ACC112 (cell line): ENCODE data around the gene TMF1.
A peak's percentile ranks its signal among the peaks of the same experiment; 100 is the strongest.

Source experiments
- H2AFZ ChIP-seq: fragments of 200-600 bp; sonication (generic); one replicate; pipeline ENCODE4 v1.6.0; 2017; ENCODE audit warnings: antibody characterized with exemption, low read length; ENCODE audit not compliant: unreplicated experiment
- H3K27ac ChIP-seq: fragments of 200-600 bp; sonication (generic); 2 replicates; pipeline ENCODE4 v1.5.1; 2014; ENCODE audit warnings: low read depth, mild to moderate bottlenecking, antibody characterized with exemption, low read length, moderate library complexity
- H3K27me3 ChIP-seq: fragments of 200-600 bp; sonication (generic); 2 replicates; pipeline ENCODE4 v1.6.1; 2014; ENCODE audit warnings: mild to moderate bottlenecking, antibody characterized with exemption, low read length, moderate library complexity, mixed read lengths; ENCODE audit not compliant: insufficient read depth
- H3K36me3 ChIP-seq: fragments of 200-600 bp; sonication (generic); 2 replicates; pipeline ENCODE4 v1.6.1; 2016; ENCODE audit warnings: mild to moderate bottlenecking, antibody characterized with exemption, low read length, moderate library complexity, mixed read lengths; ENCODE audit not compliant: insufficient read depth
- H3K4me1 ChIP-seq: fragments of 200-600 bp; sonication (generic); one replicate; pipeline ENCODE4 v1.6.1; 2016; ENCODE audit warnings: low read length, mixed read lengths; ENCODE audit not compliant: insufficient read depth, unreplicated experiment, control insufficient read depth
- H3K4me3 ChIP-seq: fragments of 200-600 bp; sonication (generic); 2 replicates; pipeline ENCODE4 v1.5.1; 2014; ENCODE audit warnings: mild to moderate bottlenecking, low read depth, low read length
- H3K79me2 ChIP-seq: fragments of 200-600 bp; sonication (generic); one replicate; pipeline ENCODE4 v1.6.0; 2016; ENCODE audit warnings: low read length; ENCODE audit not compliant: control insufficient read depth, unreplicated experiment, insufficient read depth

The TMF1 gene

GRCh38 chr3:69087030-69087791 lies 35.1 kb upstream of the TMF1 start:
- H3K4me3 ChIP-seq = peak overlapping the region; percentile 95
- peaks cover 10% of the 10 kb centered on the region; the same call in 1 of the 2 replicates for H3K36me3 ChIP-seq

GRCh38 chr3:69085833-69086722 lies 33.9 kb upstream of the TMF1 start:
- H3K4me3 ChIP-seq = peak overlapping the region; percentile 95
- H3K27me3 ChIP-seq = no peaks in the 10 kb centered on the region
- H3K36me3 ChIP-seq = peaks cover 7% of the 10 kb centered on the region; the same call in 1 of the 2 replicates
- H3K4me1 ChIP-seq = peaks cover 62% of the 10 kb centered on the region
- peaks cover 55% of the 10 kb centered on the region for H3K79me2 ChIP-seq
- H3K27ac ChIP-seq = peak overlapping the region; percentile 94
- peak overlapping the region; percentile 89 for H2AFZ ChIP-seq

More at GRCh38 chr3:69087030-69087791, 35.1 kb upstream of the TMF1 start:
- H3K27ac ChIP-seq = peak overlapping the region; percentile 94
- no peaks in the 10 kb centered on the region for H3K27me3 ChIP-seq
- no peak overlapping the region for H2AFZ ChIP-seq
- H3K4me1 ChIP-seq = peaks cover 61% of the 10 kb centered on the region
- peaks cover 66% of the 10 kb centered on the region for H3K79me2 ChIP-seq

GRCh38 chr3:69085168-69085832 lies 33.2 kb upstream of the TMF1 start:
- Histone ChIP-seq H3K4me1 (peaks cover 63% of the 10 kb centered on the region), H3K27ac (peak overlapping the region; percentile 94), H3K4me3 (peak overlapping the region; percentile 95), H3K27me3 (no peaks in the 10 kb centered on the region), H2AFZ (peak overlapping the region; percentile 89), H3K79me2 (peaks cover 48% of the 10 kb centered on the region), H3K36me3 (peaks cover 7% of the 10 kb centered on the region; the same call in 1 of the 2 replicates)

- H3K27me3 ChIP-seq = no peaks in the 10 kb centered on the region
- H3K4me3 ChIP-seq = peak within 1 kb of the TSS; percentile 95
- H3K79me2 ChIP-seq = peaks cover 45% of the 10 kb centered on the region
- H2AFZ ChIP-seq = peak within 1 kb of the TSS; percentile 89
- peak within 1 kb of the TSS; percentile 94 for H3K27ac ChIP-seq
- peaks cover 7% of the 10 kb centered on the region; the same call in 1 of the 2 replicates for H3K36me3 ChIP-seq
- H3K4me1 ChIP-seq = peaks cover 56% of the 10 kb centered on the region
These were observed 32.4 kb upstream of the TMF1 start, which contains the start of gene ARL6IP5 for GRCh38 chr3:69084326-69085167. TSS of gene ARL6IP5 (plus strand) at chr3:69084937. CDS start at chr3:69085048, 111 bp downstream.

GRCh38 chr3:69082805-69083204 lies 30.7 kb upstream of the TMF1 start:
- peaks cover 45% of the 10 kb centered on the region for H3K79me2 ChIP-seq
- no peak overlapping the region for H2AFZ ChIP-seq
- H3K27me3 ChIP-seq = no peaks in the 10 kb centered on the region
- peaks cover 51% of the 10 kb centered on the region for H3K4me1 ChIP-seq
- H3K27ac ChIP-seq = peak overlapping the region; percentile 94
- peak overlapping the region; percentile 95 for H3K4me3 ChIP-seq
- H3K36me3 ChIP-seq = no peaks in the 10 kb centered on the region

GRCh38 chr3:69082361-69082760 lies 30.2 kb upstream of the TMF1 start:
- Histone ChIP-seq H3K27ac (peak overlapping the region; percentile 94), H3K4me3 (peak overlapping the region; percentile 95; the same call in 1 of the 2 replicates), H3K4me1 (peaks cover 50% of the 10 kb centered on the region), H3K36me3 (no peaks in the 10 kb centered on the region), H3K27me3 (no peaks in the 10 kb centered on the region), H2AFZ (no peak overlapping the region), H3K79me2 (peaks cover 45% of the 10 kb centered on the region)

GRCh38 chr3:69081583-69082262 lies 29.6 kb upstream of the TMF1 start:
- H3K27ac ChIP-seq = peak overlapping the region; percentile 94
- peaks cover 45% of the 10 kb centered on the region for H3K79me2 ChIP-seq
- no peaks in the 10 kb centered on the region for H3K36me3 ChIP-seq
- no peak overlapping the region for H3K4me3 ChIP-seq
- no peaks in the 10 kb centered on the region for H3K27me3 ChIP-seq
- H3K4me1 ChIP-seq = peaks cover 45% of the 10 kb centered on the region
- no peak overlapping the region for H2AFZ ChIP-seq

GRCh38 chr3:69080233-69080920 lies 28.2 kb upstream of the TMF1 start, which contains the start of gene UBA3:
TSS of gene UBA3 (minus strand) at chr3:69080365. CDS start at chr3:69080353, 12 bp downstream.
- Histone ChIP-seq H3K27ac (no peak within 1 kb of the TSS; the same call in none of the 2 replicates), H2AFZ (peak within 1 kb of the TSS; percentile 52), H3K4me1 (peaks cover 45% of the 10 kb centered on the region), H3K27me3 (no peaks in the 10 kb centered on the region), H3K79me2 (peaks cover 39% of the 10 kb centered on the region), H3K4me3 (peak within 1 kb of the TSS; percentile 95), H3K36me3 (no peaks in the 10 kb centered on the region)
